HFFc6 (cell line): ENCODE results near the gene RRAD. TPM values are rescaled to one million over a fixed set of nuclear protein-coding genes. Genes with fewer than 3 reads are reported as not detected.

Experiments
- DNase-seq: peaks from one replicate; pipeline ENCODE4 v3.0.0-alpha.2; 2018
- H3K27ac Mint-ChIP-seq: 2 replicates; pipeline ENCODE4 v1.8.0; 2020; ENCODE audit warnings: mild to moderate bottlenecking, mixed read lengths
- H3K27me3 Mint-ChIP-seq: 2 replicates; pipeline ENCODE4 v1.8.0; 2021; ENCODE audit warnings: mild to moderate bottlenecking, moderate library complexity, mixed read lengths; ENCODE audit not compliant: insufficient read depth
- H3K36me3 Mint-ChIP-seq: 2 replicates; pipeline ENCODE4 v1.8.0; 2021; ENCODE audit warnings: low read depth, mixed read lengths
- H3K4me1 Mint-ChIP-seq: 2 replicates; pipeline ENCODE4 v1.8.0; 2020; ENCODE audit warnings: low read depth, mixed read lengths
- H3K4me3 Mint-ChIP-seq: 2 replicates; pipeline ENCODE4 v1.8.0; 2020; ENCODE audit warnings: mild to moderate bottlenecking, moderate library complexity, mixed read lengths
- H3K9me3 Mint-ChIP-seq: 2 replicates; pipeline ENCODE4 v1.8.0; 2020; ENCODE audit warnings: mild to moderate bottlenecking, mixed read lengths
- CTCF ChIP-seq: fragments of 200-600 bp; sonication (generic); IDR thresholded peaks from 2 replicates; pipeline ENCODE4 v1.5.0; 2021; ENCODE audit warnings: antibody characterized with exemption, mild to moderate bottlenecking
- total RNA-seq, 6 experiments: library from RNA; stranded (reverse); fragmentation: NEBNext Ultra II Directional; extraction: Animal tissue kit (Norgen Biotek cat#: 25700); gene quantifications; 2 replicates in 1 of 6; 3 replicates in 5 of 6; pipeline ENCODE4 v1.2.3, GENCODE V29; 2021

The RRAD gene
- total RNA-seq, 6 experiments from 2014 or later, result 0.52 to 2.0 (median 1.5) TPM

GRCh38 chr16:66874079-66874775 lies 51.1 kb downstream of the RRAD start:
- Mint-ChIP-seq H3K27me3 (no peaks in the 10 kb centered on the region), H3K9me3 (no peaks in the 10 kb centered on the region), H3K36me3 (no peaks in the 10 kb centered on the region), H3K4me1 (peaks cover 56% of the 10 kb centered on the region), H3K4me3 (peak overlapping the region; percentile 56), H3K27ac (peak overlapping the region; percentile 91)
- no peak for TF ChIP-seq CTCF
- DNase-seq, result peak; percentile 61

- Mint-ChIP-seq H3K36me3 (no peaks in the 10 kb centered on the region), H3K9me3 (no peaks in the 10 kb centered on the region), H3K27me3 (no peaks in the 10 kb centered on the region), H3K27ac (peak overlapping the region; percentile 96), H3K4me3 (no peak overlapping the region), H3K4me1 (peaks cover 56% of the 10 kb centered on the region)
- no peak for TF ChIP-seq CTCF
- DNase-seq, result no peak
Observed at GRCh38 chr16:66873685-66874055, 51.7 kb downstream of the RRAD start.

- Mint-ChIP-seq H3K9me3 (no peaks in the 10 kb centered on the region), H3K36me3 (no peaks in the 10 kb centered on the region), H3K27ac (peak overlapping the region; percentile 96)
Observed at GRCh38 chr16:66872943-66873684, 52.2 kb downstream of the RRAD start.

GRCh38 chr16:66872559-66872942 lies 52.8 kb downstream of the RRAD start:
- Mint-ChIP-seq H3K27me3 (no peaks in the 10 kb centered on the region), H3K4me3 (peak overlapping the region; percentile 95), H3K9me3 (no peaks in the 10 kb centered on the region), H3K4me1 (peaks cover 53% of the 10 kb centered on the region), H3K27ac (peak overlapping the region; percentile 96), H3K36me3 (no peaks in the 10 kb centered on the region)
- no peak for TF ChIP-seq CTCF
- no peak for DNase-seq

More at GRCh38 chr16:66872943-66873684, 52.2 kb downstream of the RRAD start:
- TF ChIP-seq CTCF, result peak; percentile 98
- Mint-ChIP-seq H3K4me3 (peak overlapping the region; percentile 95), H3K27me3 (no peaks in the 10 kb centered on the region), H3K4me1 (peaks cover 51% of the 10 kb centered on the region)
- peak; percentile 100 for DNase-seq

GRCh38 chr16:66871840-66872239 lies 53.5 kb downstream of the RRAD start:
- no peaks in the 10 kb centered on the region for H3K36me3 Mint-ChIP-seq

More at GRCh38 chr16:66871840-66872239, 53.5 kb downstream of the RRAD start:
- H3K4me3 Mint-ChIP-seq, result no peak overlapping the region
- H3K27me3 Mint-ChIP-seq, result no peaks in the 10 kb centered on the region
- H3K9me3 Mint-ChIP-seq, result no peaks in the 10 kb centered on the region
- peaks cover 53% of the 10 kb centered on the region for H3K4me1 Mint-ChIP-seq
- DNase-seq, result no peak
- H3K27ac Mint-ChIP-seq, result no peak overlapping the region
- no peak for TF ChIP-seq CTCF

Other genes with a start within 250 kb of the RRAD start
- gene CMTM4, start 228.8 kb downstream of the RRAD start, total RNA-seq, result 10 to 100 TPM; 14.2 to 22.0 (median 18.8) TPM
- 100 to 1,000 TPM in 3 of 6 experiments, 10 to 100 TPM in 3; 84.7 to 103 (median 99.7) TPM for gene DYNC1LI2, start 173.9 kb downstream of the RRAD start, total RNA-seq
- not detected for gene TERB1, start 124.0 kb downstream of the RRAD start, total RNA-seq
- 10 to 100 TPM; 47.3 to 57.5 (median 53.8) TPM for gene NAE1, start 94.6 kb downstream of the RRAD start, total RNA-seq
- not detected for gene CA7, start 81.1 kb downstream of the RRAD start, total RNA-seq
- 10 to 100 TPM; 12.8 to 17.7 (median 16.2) TPM for gene PDP2, start 45.0 kb downstream of the RRAD start, total RNA-seq
- gene CDH16, start 6.7 kb downstream of the RRAD start, total RNA-seq, result under 1 TPM in 1 of 6 experiments, not detected in 5; 0.09 TPM
- 100 to 1,000 TPM in 2 of 6 experiments, 10 to 100 TPM in 4; 90.9 to 108 (median 98.6) TPM for gene CIAO2B, start 8.9 kb upstream of the RRAD start, total RNA-seq
- gene CES2, start 10.0 kb upstream of the RRAD start, total RNA-seq, result 10 to 100 TPM; 35.1 to 42.3 (median 40.2) TPM
- under 1 TPM in 5 of 6 experiments, not detected in 1; 0.06 to 0.39 (median 0.14) TPM for gene CES3, start 35.7 kb upstream of the RRAD start, total RNA-seq
- gene CES4A, start 63.1 kb upstream of the RRAD start, total RNA-seq, result 1 to 10 TPM; 1.7 to 3.5 (median 2.3) TPM
- 10 to 100 TPM; 55.2 to 84.4 (median 69.5) TPM for gene CBFB, start 103.6 kb upstream of the RRAD start, total RNA-seq
- 10 to 100 TPM in 5 of 6 experiments, 1 to 10 TPM in 1; 10.0 to 13.8 (median 11.8) TPM for gene PHAF1, start 184.4 kb upstream of the RRAD start, total RNA-seq
- gene B3GNT9, start 225.5 kb upstream of the RRAD start, total RNA-seq, result 10 to 100 TPM; 45.7 to 55.1 (median 50.1) TPM
- 10 to 100 TPM; 12.8 to 16.8 (median 15.8) TPM for gene TRADD, start 234.4 kb upstream of the RRAD start, total RNA-seq
- 10 to 100 TPM in 1 of 6 experiments, 1 to 10 TPM in 5; 7.2 to 10.8 (median 7.8) TPM for gene FBXL8, start 234.4 kb upstream of the RRAD start, total RNA-seq
- gene HSF4, start 239.2 kb upstream of the RRAD start, total RNA-seq, result 1 to 10 TPM; 3.3 to 5.5 (median 4.6) TPM
- gene NOL3, start 245.0 kb upstream of the RRAD start, total RNA-seq, result 10 to 100 TPM; 16.1 to 20.1 (median 17.7) TPM